ENCODE data around the gene RASSF5. TPM values are rescaled to one million over a fixed set of nuclear protein-coding genes. Genes with fewer than 3 reads are reported as not detected.

The RASSF5 gene
- total and polyA plus RNA-seq, 9 of the 15 experiments (the other 6 are each of a cell fraction or from before 2014, with no cell fraction given), result 6.1 to 41.0 (median 25.2) TPM

- peak; percentile 69 to 77; a peak in 3 of 4 replicates for TF ChIP-seq SIX5 (IDR thresholded peaks at IDR 0.05; ENCODE audit: borderline replicate concordance in 1 of 2, insufficient read depth in 1 of 2, low read depth in 1 of 2, low read length in 2 of 2)
- TF ChIP-seq NUFIP1 (IDR thresholded peaks at IDR 0.05; ENCODE audit: partially characterized antibody), result peak; percentile 90
- TF ChIP-seq ZKSCAN1 (IDR thresholded peaks at IDR 0.05; ENCODE audit: low read depth, low read length), result peak; percentile 76
- peak; percentile 45; the same call in 1 of the 2 replicates for TF ChIP-seq RAD51 (IDR thresholded peaks at IDR 0.05; ENCODE audit: borderline replicate concordance, low read depth)
- peak; percentile 87 for TF ChIP-seq JUN (IDR thresholded peaks at IDR 0.05; ENCODE audit: borderline replicate concordance, low read depth, low read length)
- TF ChIP-seq JUN (CRISPR knock-in tag; IDR thresholded peaks at IDR 0.05; ENCODE audit: borderline replicate concordance), result no peak
- peak; percentile 87; the same call in 1 of the 2 replicates for TF ChIP-seq ZBTB9 (CRISPR knock-in tag; IDR thresholded peaks at IDR 0.05)
- TF ChIP-seq KDM5B (IDR thresholded peaks at IDR 0.05; ENCODE audit: insufficient replicate concordance, low read depth, low read length), result peak; percentile 99
- TF ChIP-seq, protein P1, sequence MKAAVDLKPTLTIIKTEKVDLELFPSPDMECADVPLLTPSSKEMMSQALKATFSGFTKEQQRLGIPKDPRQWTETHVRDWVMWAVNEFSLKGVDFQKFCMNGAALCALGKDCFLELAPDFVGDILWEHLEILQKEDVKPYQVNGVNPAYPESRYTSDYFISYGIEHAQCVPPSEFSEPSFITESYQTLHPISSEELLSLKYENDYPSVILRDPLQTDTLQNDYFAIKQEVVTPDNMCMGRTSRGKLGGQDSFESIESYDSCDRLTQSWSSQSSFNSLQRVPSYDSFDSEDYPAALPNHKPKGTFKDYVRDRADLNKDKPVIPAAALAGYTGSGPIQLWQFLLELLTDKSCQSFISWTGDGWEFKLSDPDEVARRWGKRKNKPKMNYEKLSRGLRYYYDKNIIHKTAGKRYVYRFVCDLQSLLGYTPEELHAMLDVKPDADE (conservative IDR thresholded peaks at IDR 0.05; ENCODE audit: control insufficient read depth, low read depth, low read length), result peak; percentile 98
- TF ChIP-seq ZNF354B (CRISPR knock-in tag; IDR thresholded peaks at IDR 0.05), result no peak
- TF ChIP-seq NEUROD1 (IDR thresholded peaks at IDR 0.05; ENCODE audit: borderline replicate concordance, low read depth, low read length, partially characterized antibody), result peak; percentile 96
- TF ChIP-seq PYGO2 (tag; IDR thresholded peaks at IDR 0.05), result no peak
- peak; percentile 82 for TF ChIP-seq JUND (IDR thresholded peaks at IDR 0.05; ENCODE audit: borderline replicate concordance, low read depth, low read length)
- peak; percentile 61; the same call in 1 of the 3 replicates for TF ChIP-seq JUND (tag; IDR thresholded peaks at IDR 0.05; ENCODE audit: borderline replicate concordance, low read depth, low read length)
- no peak for TF ChIP-seq HDGF (IDR thresholded peaks at IDR 0.05)
- no peak; the same call in 1 of the 2 replicates for TF ChIP-seq NR2C1 (IDR thresholded peaks at IDR 0.05)
- peak; percentile 67 for TF ChIP-seq NR2C1 (tag; IDR thresholded peaks at IDR 0.05)
- peak; percentile 79 for TF ChIP-seq STAG1 (CRISPR knock-in tag; IDR thresholded peaks at IDR 0.05; ENCODE audit: borderline replicate concordance)
- no peak for TF ChIP-seq SNIP1 (IDR thresholded peaks at IDR 0.05; ENCODE audit: low read depth)
- peak; percentile 43 for TF ChIP-seq CBFA2T3 (IDR thresholded peaks at IDR 0.05)
- TF ChIP-seq ZNF785 (CRISPR knock-in tag; IDR thresholded peaks at IDR 0.05), result no peak
- TF ChIP-seq, protein P2, sequence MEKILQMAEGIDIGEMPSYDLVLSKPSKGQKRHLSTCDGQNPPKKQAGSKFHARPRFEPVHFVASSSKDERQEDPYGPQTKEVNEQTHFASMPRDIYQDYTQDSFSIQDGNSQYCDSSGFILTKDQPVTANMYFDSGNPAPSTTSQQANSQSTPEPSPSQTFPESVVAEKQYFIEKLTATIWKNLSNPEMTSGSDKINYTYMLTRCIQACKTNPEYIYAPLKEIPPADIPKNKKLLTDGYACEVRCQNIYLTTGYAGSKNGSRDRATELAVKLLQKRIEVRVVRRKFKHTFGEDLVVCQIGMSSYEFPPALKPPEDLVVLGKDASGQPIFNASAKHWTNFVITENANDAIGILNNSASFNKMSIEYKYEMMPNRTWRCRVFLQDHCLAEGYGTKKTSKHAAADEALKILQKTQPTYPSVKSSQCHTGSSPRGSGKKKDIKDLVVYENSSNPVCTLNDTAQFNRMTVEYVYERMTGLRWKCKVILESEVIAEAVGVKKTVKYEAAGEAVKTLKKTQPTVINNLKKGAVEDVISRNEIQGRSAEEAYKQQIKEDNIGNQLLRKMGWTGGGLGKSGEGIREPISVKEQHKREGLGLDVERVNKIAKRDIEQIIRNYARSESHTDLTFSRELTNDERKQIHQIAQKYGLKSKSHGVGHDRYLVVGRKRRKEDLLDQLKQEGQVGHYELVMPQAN (IDR thresholded peaks at IDR 0.05; ENCODE audit: borderline replicate concordance), result peak; percentile 98
- no peak for TF ChIP-seq PHB (CRISPR knock-in tag; IDR thresholded peaks at IDR 0.05)
- peak; percentile 86 for TF ChIP-seq L3MBTL2 (IDR thresholded peaks at IDR 0.05)
- no peak for TF ChIP-seq SRSF1 (IDR thresholded peaks at IDR 0.05; ENCODE audit: low read depth, low read length)
- TF ChIP-seq ERF (CRISPR knock-in tag; IDR thresholded peaks at IDR 0.05), result peak; percentile 71; the same call in 1 of the 2 replicates
Measured at GRCh38 chr1:206612129-206612876, 105.0 kb downstream of the RASSF5 start, which contains the start of gene EIF2D (continued).

All from K562 (cell line).